CD4-positive, alpha-beta T cell treated with Interleukin-15 for 1 hour (primary cell): ENCODE measurements around the gene EZH1.

Source experiments
- DNase-seq: peaks from one replicate; pipeline ENCODE4 v3.0.0-alpha.2; 2020

Gene EZH1

GRCh38 chr17:42706732-42707131 lies 38.1 kb downstream of the EZH1 start:
- DNase-seq: peak; percentile 24

GRCh38 chr17:42704837-42705494 lies 39.9 kb downstream of the EZH1 start:
- no peak for DNase-seq

GRCh38 chr17:42704490-42704836 lies 40.4 kb downstream of the EZH1 start:
- no peak for DNase-seq

- no peak for DNase-seq
These were observed 42.4 kb downstream of the EZH1 start for GRCh38 chr17:42702446-42702845.

- no peak for DNase-seq
These were observed 44.1 kb downstream of the EZH1 start for GRCh38 chr17:42700586-42701289.

- no peak for DNase-seq
These were observed 45.5 kb downstream of the EZH1 start for GRCh38 chr17:42699415-42699740.

- DNase-seq: no peak
These were observed 46.0 kb downstream of the EZH1 start for GRCh38 chr17:42698736-42699414.

GRCh38 chr17:42697108-42697811 lies 47.6 kb downstream of the EZH1 start:
- no peak for DNase-seq

- no peak for DNase-seq
These were observed 49.3 kb downstream of the EZH1 start for GRCh38 chr17:42695500-42695899.

GRCh38 chr17:42694524-42694923 lies 50.3 kb downstream of the EZH1 start:
- DNase-seq: no peak

- no peak for DNase-seq
These were observed 52.4 kb downstream of the EZH1 start for GRCh38 chr17:42692489-42692888.

GRCh38 chr17:42691021-42691545 lies 53.8 kb downstream of the EZH1 start:
- DNase-seq: no peak

- DNase-seq: no peak
These were observed 54.2 kb downstream of the EZH1 start for GRCh38 chr17:42690596-42690995.

GRCh38 chr17:42687707-42688320 lies 57.0 kb downstream of the EZH1 start:
- DNase-seq: no peak

GRCh38 chr17:42686520-42687128 lies 58.2 kb downstream of the EZH1 start:
- no peak for DNase-seq

GRCh38 chr17:42685831-42686230 lies 59.0 kb downstream of the EZH1 start:
- DNase-seq: no peak

GRCh38 chr17:42684929-42685556 lies 59.8 kb downstream of the EZH1 start:
- DNase-seq: no peak

GRCh38 chr17:42683407-42684034 lies 61.3 kb downstream of the EZH1 start:
- DNase-seq: no peak

- no peak for DNase-seq
These were observed 62.0 kb downstream of the EZH1 start for GRCh38 chr17:42682722-42683403.

- DNase-seq: no peak
These were observed 62.7 kb downstream of the EZH1 start, which contains the start of gene CNTNAP1 for GRCh38 chr17:42681976-42682721. Gene CNTNAP1, plus strand, starts transcription at chr17:42682531. Its CDS starts 299 bp downstream, at chr17:42682830.
